GM21529 (cell line): Measurements from ENCODE around the gene ADPRM.

Source experiments
- ATAC-seq: cut with Tn5 transposase; IDR thresholded peaks from one replicate; pipeline ENCODE4 v1.9.1; 2021; ENCODE audit not compliant: unreplicated experiment

ADPRM gene

GRCh38 chr17:10738521-10739258 is 41.3 kb downstream of the ADPRM start:
- no peak for ATAC-seq

GRCh38 chr17:10739386-10739785 is 42.0 kb downstream of the ADPRM start:
- ATAC-seq: no peak

- ATAC-seq: no peak
Observed at GRCh38 chr17:10741416-10742135, 44.2 kb downstream of the ADPRM start.

GRCh38 chr17:10742431-10742830 is 45.0 kb downstream of the ADPRM start:
- no peak for ATAC-seq

GRCh38 chr17:10743316-10744009 is 46.1 kb downstream of the ADPRM start:
- no peak for ATAC-seq

- ATAC-seq: no peak
Observed at GRCh38 chr17:10744501-10745000, 47.2 kb downstream of the ADPRM start.

GRCh38 chr17:10745231-10745630 is 47.8 kb downstream of the ADPRM start:
- ATAC-seq: no peak

GRCh38 chr17:10748531-10749181 is 51.3 kb downstream of the ADPRM start:
- no peak for ATAC-seq

GRCh38 chr17:10750210-10750609 is 52.8 kb downstream of the ADPRM start:
- no peak for ATAC-seq

GRCh38 chr17:10751563-10751962 is 54.2 kb downstream of the ADPRM start:
- no peak for ATAC-seq

- ATAC-seq: no peak
Observed at GRCh38 chr17:10752696-10753095, 55.3 kb downstream of the ADPRM start.

- no peak for ATAC-seq
Observed at GRCh38 chr17:10754109-10754508, 56.7 kb downstream of the ADPRM start.

- no peak for ATAC-seq
Observed at GRCh38 chr17:10754861-10755591, 57.6 kb downstream of the ADPRM start.

GRCh38 chr17:10755592-10756127 is 58.3 kb downstream of the ADPRM start:
- ATAC-seq: no peak

- no peak for ATAC-seq
Observed at GRCh38 chr17:10756185-10756584, 58.8 kb downstream of the ADPRM start.

GRCh38 chr17:10756619-10757018 is 59.2 kb downstream of the ADPRM start:
- no peak for ATAC-seq

- ATAC-seq: no peak
Observed at GRCh38 chr17:10757067-10757466, 59.7 kb downstream of the ADPRM start.

- no peak for ATAC-seq
Observed at GRCh38 chr17:10757647-10758046, 60.3 kb downstream of the ADPRM start.

GRCh38 chr17:10758062-10758461 is 60.7 kb downstream of the ADPRM start:
- no peak for ATAC-seq
